ENCODE data around the gene MAP7.

MAP7 gene

GRCh38 chr6:136474241-136474640 lies 76.0 kb downstream of the MAP7 start:
- no CpG with 5 or more reads among the region's 6 CpGs for WGBS (ENCODE audit: insufficient coverage, insufficient read length)
- H3K36me3 ChIP-seq (ENCODE audit: control insufficient read depth, insufficient read depth, low read length) = no peaks in the 10 kb centered on the region
- no peaks in the 10 kb centered on the region for H3K27me3 ChIP-seq (ENCODE audit: control insufficient read depth, insufficient read depth, low read length)
- no peaks in the 10 kb centered on the region; the same call in 1 of the 2 replicates for H3K4me1 ChIP-seq (ENCODE audit: control insufficient read depth, insufficient read depth, low read length)
- DNase-seq (ENCODE audit: low read depth, low spot score) = no peak
- no peaks in the 10 kb centered on the region for H3K9me3 ChIP-seq (ENCODE audit: control insufficient read depth, insufficient read depth, low read length)
- H3K27ac ChIP-seq (ENCODE audit: low read length) = no peak overlapping the region
- H3K4me3 ChIP-seq (ENCODE audit: low read length) = no peak overlapping the region

GRCh38 chr6:136471922-136472321 lies 78.3 kb downstream of the MAP7 start:
- Histone ChIP-seq H3K27me3 (ENCODE audit: control insufficient read depth, insufficient read depth, low read length) (no peaks in the 10 kb centered on the region), H3K4me3 (ENCODE audit: low read length) (no peak overlapping the region), H3K36me3 (ENCODE audit: control insufficient read depth, insufficient read depth, low read length) (no peaks in the 10 kb centered on the region), H3K4me1 (ENCODE audit: control insufficient read depth, insufficient read depth, low read length) (no peaks in the 10 kb centered on the region; the same call in 1 of the 2 replicates), H3K27ac (ENCODE audit: low read length) (no peak overlapping the region), H3K9me3 (ENCODE audit: control insufficient read depth, insufficient read depth, low read length) (no peaks in the 10 kb centered on the region)
- no CpG with 5 or more reads among the region's 1 CpG for WGBS (ENCODE audit: insufficient coverage, insufficient read length)
- no peak for DNase-seq (ENCODE audit: low read depth, low spot score)

- no peak for DNase-seq (ENCODE audit: low read depth, low spot score)
- Histone ChIP-seq H3K36me3 (ENCODE audit: control insufficient read depth, insufficient read depth, low read length) (no peaks in the 10 kb centered on the region), H3K27ac (ENCODE audit: low read length) (no peak overlapping the region), H3K4me3 (ENCODE audit: low read length) (no peak overlapping the region), H3K4me1 (ENCODE audit: control insufficient read depth, insufficient read depth, low read length) (no peaks in the 10 kb centered on the region; the same call in 1 of the 2 replicates), H3K9me3 (ENCODE audit: control insufficient read depth, insufficient read depth, low read length) (no peaks in the 10 kb centered on the region), H3K27me3 (ENCODE audit: control insufficient read depth, insufficient read depth, low read length) (no peaks in the 10 kb centered on the region)
- no CpG with 5 or more reads among the region's 5 CpGs for WGBS (ENCODE audit: insufficient coverage, insufficient read length)
Measured at GRCh38 chr6:136471372-136471771, 78.8 kb downstream of the MAP7 start.

GRCh38 chr6:136470044-136470443 lies 80.2 kb downstream of the MAP7 start:
- Histone ChIP-seq H3K4me1 (ENCODE audit: control insufficient read depth, insufficient read depth, low read length) (no peaks in the 10 kb centered on the region; the same call in 1 of the 2 replicates), H3K9me3 (ENCODE audit: control insufficient read depth, insufficient read depth, low read length) (no peaks in the 10 kb centered on the region), H3K4me3 (ENCODE audit: low read length) (no peak overlapping the region), H3K27ac (ENCODE audit: low read length) (no peak overlapping the region), H3K27me3 (ENCODE audit: control insufficient read depth, insufficient read depth, low read length) (no peaks in the 10 kb centered on the region), H3K36me3 (ENCODE audit: control insufficient read depth, insufficient read depth, low read length) (no peaks in the 10 kb centered on the region)
- no CpG with 5 or more reads among the region's 5 CpGs for WGBS (ENCODE audit: insufficient coverage, insufficient read length)
- DNase-seq (ENCODE audit: low read depth, low spot score) = no peak

- Histone ChIP-seq H3K36me3 (ENCODE audit: control insufficient read depth, insufficient read depth, low read length) (no peaks in the 10 kb centered on the region), H3K4me3 (ENCODE audit: low read length) (no peak overlapping the region), H3K4me1 (ENCODE audit: control insufficient read depth, insufficient read depth, low read length) (no peaks in the 10 kb centered on the region; the same call in 1 of the 2 replicates), H3K27me3 (ENCODE audit: control insufficient read depth, insufficient read depth, low read length) (no peaks in the 10 kb centered on the region), H3K27ac (ENCODE audit: low read length) (no peak overlapping the region), H3K9me3 (ENCODE audit: control insufficient read depth, insufficient read depth, low read length) (no peaks in the 10 kb centered on the region)
- WGBS (ENCODE audit: insufficient coverage, insufficient read length) = no CpG with 5 or more reads among the region's 2 CpGs
- no peak for DNase-seq (ENCODE audit: low read depth, low spot score)
Measured at GRCh38 chr6:136469154-136469553, 81.1 kb downstream of the MAP7 start.

- H3K27me3 ChIP-seq (ENCODE audit: control insufficient read depth, insufficient read depth, low read length) = no peaks in the 10 kb centered on the region
- WGBS (ENCODE audit: insufficient coverage, insufficient read length) = no CpG with 5 or more reads among the region's 3 CpGs
- H3K36me3 ChIP-seq (ENCODE audit: control insufficient read depth, insufficient read depth, low read length) = no peaks in the 10 kb centered on the region
- H3K4me1 ChIP-seq (ENCODE audit: control insufficient read depth, insufficient read depth, low read length) = peaks cover 1% of the 10 kb centered on the region; the same call in 1 of the 2 replicates
- H3K27ac ChIP-seq (ENCODE audit: low read length) = no peak overlapping the region
- no peak overlapping the region for H3K4me3 ChIP-seq (ENCODE audit: low read length)
- H3K9me3 ChIP-seq (ENCODE audit: control insufficient read depth, insufficient read depth, low read length) = no peaks in the 10 kb centered on the region
- no peak for DNase-seq (ENCODE audit: low read depth, low spot score)
Measured at GRCh38 chr6:136468711-136469110, 81.5 kb downstream of the MAP7 start.

- no peak overlapping the region for H3K27ac ChIP-seq (ENCODE audit: low read length)
Measured at GRCh38 chr6:136467186-136467585, 83.0 kb downstream of the MAP7 start.

GRCh38 chr6:136466777-136467176 lies 83.4 kb downstream of the MAP7 start:
- Histone ChIP-seq H3K27ac (ENCODE audit: low read length) (no peak overlapping the region), H3K36me3 (ENCODE audit: control insufficient read depth, insufficient read depth, low read length) (no peaks in the 10 kb centered on the region), H3K27me3 (ENCODE audit: control insufficient read depth, insufficient read depth, low read length) (no peaks in the 10 kb centered on the region), H3K4me3 (ENCODE audit: low read length) (no peak overlapping the region), H3K9me3 (ENCODE audit: control insufficient read depth, insufficient read depth, low read length) (no peaks in the 10 kb centered on the region), H3K4me1 (ENCODE audit: control insufficient read depth, insufficient read depth, low read length) (peaks cover 2% of the 10 kb centered on the region; the same call in 1 of the 2 replicates)
- DNase-seq (ENCODE audit: low read depth, low spot score) = no peak
- no CpG with 5 or more reads among the region's 4 CpGs for WGBS (ENCODE audit: insufficient coverage, insufficient read length)

More at GRCh38 chr6:136467186-136467585, 83.0 kb downstream of the MAP7 start:
- Histone ChIP-seq H3K4me1 (ENCODE audit: control insufficient read depth, insufficient read depth, low read length) (peaks cover 2% of the 10 kb centered on the region; the same call in 1 of the 2 replicates), H3K27me3 (ENCODE audit: control insufficient read depth, insufficient read depth, low read length) (no peaks in the 10 kb centered on the region), H3K4me3 (ENCODE audit: low read length) (no peak overlapping the region), H3K9me3 (ENCODE audit: control insufficient read depth, insufficient read depth, low read length) (no peaks in the 10 kb centered on the region), H3K36me3 (ENCODE audit: control insufficient read depth, insufficient read depth, low read length) (no peaks in the 10 kb centered on the region)
- no peak for DNase-seq (ENCODE audit: low read depth, low spot score)
- WGBS (ENCODE audit: insufficient coverage, insufficient read length) = no CpG with 5 or more reads among the region's 1 CpG

- H3K4me3 ChIP-seq (ENCODE audit: low read length) = no peak overlapping the region
- no peaks in the 10 kb centered on the region for H3K36me3 ChIP-seq (ENCODE audit: control insufficient read depth, insufficient read depth, low read length)
- no peaks in the 10 kb centered on the region for H3K9me3 ChIP-seq (ENCODE audit: control insufficient read depth, insufficient read depth, low read length)
- no peak overlapping the region for H3K27ac ChIP-seq (ENCODE audit: low read length)
- DNase-seq (ENCODE audit: low read depth, low spot score) = no peak
- no CpG with 5 or more reads among the region's 2 CpGs for WGBS (ENCODE audit: insufficient coverage, insufficient read length)
- H3K4me1 ChIP-seq (ENCODE audit: control insufficient read depth, insufficient read depth, low read length) = peaks cover 2% of the 10 kb centered on the region; the same call in 1 of the 2 replicates
- no peaks in the 10 kb centered on the region for H3K27me3 ChIP-seq (ENCODE audit: control insufficient read depth, insufficient read depth, low read length)
Measured at GRCh38 chr6:136465766-136466303, 84.4 kb downstream of the MAP7 start.

- Histone ChIP-seq H3K4me3 (ENCODE audit: low read length) (no peak overlapping the region), H3K27ac (ENCODE audit: low read length) (no peak overlapping the region), H3K36me3 (ENCODE audit: control insufficient read depth, insufficient read depth, low read length) (no peaks in the 10 kb centered on the region), H3K9me3 (ENCODE audit: control insufficient read depth, insufficient read depth, low read length) (no peaks in the 10 kb centered on the region), H3K27me3 (ENCODE audit: control insufficient read depth, insufficient read depth, low read length) (no peaks in the 10 kb centered on the region), H3K4me1 (ENCODE audit: control insufficient read depth, insufficient read depth, low read length) (peaks cover 2% of the 10 kb centered on the region; the same call in 1 of the 2 replicates)
- DNase-seq (ENCODE audit: low read depth, low spot score) = no peak
- no CpG with 5 or more reads among the region's 4 CpGs for WGBS (ENCODE audit: insufficient coverage, insufficient read length)
Measured at GRCh38 chr6:136464874-136465273, 85.3 kb downstream of the MAP7 start.

- H3K27ac ChIP-seq (ENCODE audit: low read length) = no peak overlapping the region
- peaks cover 2% of the 10 kb centered on the region; the same call in 1 of the 2 replicates for H3K4me1 ChIP-seq (ENCODE audit: control insufficient read depth, insufficient read depth, low read length)
- DNase-seq (ENCODE audit: low read depth, low spot score) = no peak
- H3K36me3 ChIP-seq (ENCODE audit: control insufficient read depth, insufficient read depth, low read length) = no peaks in the 10 kb centered on the region
- H3K4me3 ChIP-seq (ENCODE audit: low read length) = no peak overlapping the region
- WGBS (ENCODE audit: insufficient coverage, insufficient read length) = no CpG with 5 or more reads among the region's 2 CpGs
- no peaks in the 10 kb centered on the region for H3K27me3 ChIP-seq (ENCODE audit: control insufficient read depth, insufficient read depth, low read length)
- H3K9me3 ChIP-seq (ENCODE audit: control insufficient read depth, insufficient read depth, low read length) = no peaks in the 10 kb centered on the region
Measured at GRCh38 chr6:136464148-136464547, 86.1 kb downstream of the MAP7 start.

Measured in iPS DF 6.9 (cell line).